Cardiac fibroblast (primary cell): Measurements from ENCODE around the gene POLR1D.
A peak's percentile ranks its signal among the peaks of the same experiment; 100 is the strongest.

Source experiments
- DNase-seq, 2 donors: peaks; one replicate each; pipeline versions ENCODE4 v3.0.0 to v3.0.0-alpha.2; 2010; ENCODE audit warnings: low read depth in 2 of 2
- H3K4me3 ChIP-seq, 2 donors: replicated peaks in 1 of 2; 1 replicate in 1 of 2; 2 replicates in 1 of 2; pipeline ENCODE4 v1.5.1; 2011; ENCODE audit warnings: low read depth in 2 of 2, low read length in 2 of 2, mild to moderate bottlenecking in 2 of 2, moderate library complexity in 1 of 2
- TF ChIP-seq, protein P1 (sequence below): IDR thresholded peaks from one replicate; pipeline ENCODE4 v1.5.1; 2011; ENCODE audit warnings: low read depth, mild to moderate bottlenecking, low read length, inconsistent platforms

The POLR1D gene

DNA sequence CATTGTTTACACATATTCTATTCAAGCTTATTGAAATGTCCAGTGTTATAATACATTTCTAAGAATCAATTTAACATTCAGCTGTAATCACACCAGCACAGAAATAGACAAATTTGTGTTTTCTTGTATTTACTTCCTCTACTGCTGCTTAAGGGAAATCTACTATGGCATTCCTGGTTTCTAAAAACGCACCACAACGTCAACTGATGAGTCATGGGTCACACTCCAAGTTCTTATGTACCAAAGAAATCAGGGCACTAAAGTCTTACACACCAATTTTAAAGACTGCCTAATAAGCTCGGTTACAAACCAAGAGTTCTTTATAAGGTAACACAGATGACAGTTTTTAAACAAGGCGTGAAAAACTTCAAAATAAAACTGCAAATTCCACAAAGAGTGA, 14.6 kb upstream of the POLR1D start:
- TF ChIP-seq, protein P1, sequence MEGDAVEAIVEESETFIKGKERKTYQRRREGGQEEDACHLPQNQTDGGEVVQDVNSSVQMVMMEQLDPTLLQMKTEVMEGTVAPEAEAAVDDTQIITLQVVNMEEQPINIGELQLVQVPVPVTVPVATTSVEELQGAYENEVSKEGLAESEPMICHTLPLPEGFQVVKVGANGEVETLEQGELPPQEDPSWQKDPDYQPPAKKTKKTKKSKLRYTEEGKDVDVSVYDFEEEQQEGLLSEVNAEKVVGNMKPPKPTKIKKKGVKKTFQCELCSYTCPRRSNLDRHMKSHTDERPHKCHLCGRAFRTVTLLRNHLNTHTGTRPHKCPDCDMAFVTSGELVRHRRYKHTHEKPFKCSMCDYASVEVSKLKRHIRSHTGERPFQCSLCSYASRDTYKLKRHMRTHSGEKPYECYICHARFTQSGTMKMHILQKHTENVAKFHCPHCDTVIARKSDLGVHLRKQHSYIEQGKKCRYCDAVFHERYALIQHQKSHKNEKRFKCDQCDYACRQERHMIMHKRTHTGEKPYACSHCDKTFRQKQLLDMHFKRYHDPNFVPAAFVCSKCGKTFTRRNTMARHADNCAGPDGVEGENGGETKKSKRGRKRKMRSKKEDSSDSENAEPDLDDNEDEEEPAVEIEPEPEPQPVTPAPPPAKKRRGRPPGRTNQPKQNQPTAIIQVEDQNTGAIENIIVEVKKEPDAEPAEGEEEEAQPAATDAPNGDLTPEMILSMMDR, result no peak
- DNase-seq, result peak; percentile 88 to 89
- no peak overlapping the region for H3K4me3 ChIP-seq

DNA sequence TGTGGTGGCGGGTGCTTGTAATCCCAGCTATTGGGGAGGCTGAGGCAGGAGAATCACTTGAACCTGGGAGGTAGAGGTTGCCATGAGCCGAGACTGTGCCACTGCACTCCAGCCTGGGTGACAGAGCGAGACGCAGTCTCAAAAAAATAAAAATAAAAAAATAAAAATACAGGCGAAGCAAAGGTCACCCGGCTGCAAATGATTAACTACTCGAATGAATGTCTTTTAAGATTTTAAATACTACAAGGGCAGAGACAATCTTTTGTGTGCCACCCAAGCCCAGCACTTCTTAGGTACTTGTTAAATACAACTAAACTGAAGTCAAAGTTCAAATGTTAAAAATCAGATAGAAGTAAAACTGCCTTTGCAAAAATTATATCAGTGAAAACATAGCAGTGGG, 8.1 kb upstream of the POLR1D start:
- TF ChIP-seq, protein P1, result no peak
- H3K4me3 ChIP-seq, result no peak overlapping the region
- DNase-seq, result no peak

DNA sequence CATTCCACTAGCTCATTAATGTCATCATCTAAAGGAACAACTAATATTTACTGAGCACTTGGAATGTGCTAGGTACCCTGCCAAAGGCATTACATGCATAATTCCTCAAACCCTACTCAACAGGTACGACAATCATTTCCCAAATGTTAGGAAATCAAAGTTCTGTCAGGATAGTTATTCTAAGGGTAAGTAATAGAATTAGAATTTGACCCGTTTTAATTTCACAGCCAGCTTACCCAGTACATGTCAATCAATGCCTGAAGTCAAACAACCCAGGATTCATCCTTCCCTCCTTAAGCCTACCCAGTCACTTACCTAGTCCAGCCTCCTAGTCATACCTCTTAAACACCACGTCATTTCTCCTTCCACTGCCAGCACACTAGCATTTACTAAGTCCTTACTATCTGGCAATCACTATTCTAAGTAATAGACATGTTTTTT, 3.8 kb upstream of the POLR1D start:
- TF ChIP-seq, protein P1, result no peak
- no peak for DNase-seq
- H3K4me3 ChIP-seq, result no peak overlapping the region

DNA sequence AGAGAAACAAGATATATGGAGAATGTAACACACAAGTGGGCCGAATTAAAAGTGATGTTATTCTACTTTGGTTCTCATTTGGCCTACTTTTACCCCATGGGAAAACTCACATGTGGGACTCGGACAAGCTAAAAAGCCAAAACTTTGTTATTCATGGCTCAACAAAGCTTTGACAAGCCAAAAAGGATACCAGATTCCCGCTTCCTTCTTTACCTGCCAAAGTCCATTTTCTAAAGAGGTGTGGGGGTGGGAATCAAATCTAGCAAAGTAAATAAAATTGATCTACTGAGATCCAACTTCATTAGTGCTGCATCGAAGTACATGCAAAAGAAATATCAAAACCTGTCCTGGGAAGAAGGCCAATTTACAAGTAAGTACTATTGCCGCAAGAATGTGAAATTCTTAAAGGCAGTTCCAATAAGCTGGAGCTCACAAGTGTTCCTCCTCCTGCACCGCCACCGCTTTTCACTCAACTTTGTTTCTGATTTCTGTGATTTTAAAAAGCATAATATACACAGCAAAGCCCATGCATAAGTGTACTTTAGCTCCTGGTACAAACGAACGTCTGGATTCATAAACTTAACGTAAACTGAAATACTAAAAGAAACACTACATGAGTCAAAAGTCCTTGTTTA, 2.5 kb upstream of the POLR1D start:
- H3K4me3 ChIP-seq, result peak overlapping the region; percentile 68 to 88
- DNase-seq, result peak; percentile 54 to 67
- TF ChIP-seq, protein P1, result no peak

DNA sequence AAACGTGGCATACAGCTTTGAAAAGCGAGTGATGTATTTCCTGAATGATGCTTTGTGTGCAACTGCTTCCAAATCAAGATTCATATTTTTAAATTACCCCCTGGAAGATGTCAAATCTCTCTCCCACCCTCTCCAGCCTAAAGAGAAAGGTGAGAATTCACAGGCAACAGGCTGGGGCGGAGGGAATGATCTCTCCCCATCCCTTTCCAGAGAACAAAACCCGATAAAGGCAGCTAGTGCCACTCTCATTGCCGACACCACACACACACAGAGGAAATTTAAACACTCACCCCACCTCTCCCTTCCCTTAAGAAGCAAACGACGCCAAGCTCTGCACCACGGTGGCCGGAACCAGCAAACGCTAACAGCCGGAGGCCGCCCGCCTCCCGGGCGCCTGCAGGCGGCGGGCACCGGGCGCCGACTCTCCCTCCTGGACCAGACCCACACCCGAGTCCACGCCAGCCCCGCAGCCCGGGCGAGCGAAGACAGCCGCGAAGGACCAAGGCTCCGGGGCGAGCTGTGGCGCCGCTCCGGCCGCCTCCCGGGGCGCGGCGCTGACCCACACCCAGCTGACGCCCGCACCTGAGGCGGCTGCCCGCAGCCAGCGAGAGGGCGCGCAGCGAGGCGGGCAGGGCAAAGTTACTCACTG, 1.8 kb upstream of the POLR1D start:
- H3K4me3 ChIP-seq, result peak overlapping the region; percentile 68 to 88
- DNase-seq, result peak; percentile 33 to 46
- TF ChIP-seq, protein P1, result no peak

DNA sequence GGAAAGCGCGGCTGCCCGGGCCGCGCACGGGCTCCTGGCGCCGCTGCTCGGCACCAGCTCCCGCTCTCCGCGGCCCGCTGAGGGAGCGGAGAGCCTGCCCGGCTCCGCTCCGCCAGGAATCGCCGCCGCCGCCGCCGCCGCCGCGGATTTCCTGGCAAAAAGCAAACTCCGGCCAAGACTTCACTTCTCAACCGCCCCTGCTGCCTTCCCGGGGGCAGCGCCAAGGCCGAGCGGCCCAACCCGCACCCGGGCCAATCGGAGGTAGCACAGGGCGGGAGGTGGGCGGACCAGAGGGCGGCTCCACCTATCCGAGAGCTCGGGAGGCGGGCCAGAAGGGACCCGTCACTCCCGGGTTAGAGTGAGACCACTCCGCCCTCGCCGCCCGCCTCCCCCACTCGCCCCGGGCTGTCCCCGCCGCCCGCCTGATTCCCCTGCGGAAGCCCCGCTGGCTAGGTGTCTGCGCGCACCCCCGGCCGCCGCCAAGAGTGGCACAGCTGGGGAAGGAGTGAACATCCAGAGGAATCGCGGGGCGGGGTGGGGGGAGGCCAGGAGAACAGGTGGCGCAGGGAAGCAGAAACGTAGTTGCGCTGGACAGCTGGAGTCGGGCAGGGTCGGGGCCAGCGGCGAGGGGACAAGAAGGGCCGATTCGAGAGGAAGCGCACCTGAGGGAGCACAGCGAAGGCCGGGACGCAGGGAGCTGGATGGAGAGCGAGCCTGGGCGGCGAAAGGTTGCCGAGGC, 1.1 kb upstream of the POLR1D start, which contains the start of gene LNX2:
Gene LNX2 (minus strand): TSS at position 153 of the 739 bp plus-strand sequence. CDS start 38,826 bp downstream, outside the sequence.
- peak; percentile 96 to 98 for DNase-seq
- TF ChIP-seq, protein P1, result no peak
- peak within 1 kb of the TSS; percentile 68 to 88 for H3K4me3 ChIP-seq
